Fibroblast of skin of right quadriceps (primary cell): ENCODE data around the gene ST3GAL3.

ENCODE experiments used
- DNase-seq: peaks from one replicate; pipeline ENCODE4 v3.0.0-alpha.2; 2013

The ST3GAL3 gene

DNA sequence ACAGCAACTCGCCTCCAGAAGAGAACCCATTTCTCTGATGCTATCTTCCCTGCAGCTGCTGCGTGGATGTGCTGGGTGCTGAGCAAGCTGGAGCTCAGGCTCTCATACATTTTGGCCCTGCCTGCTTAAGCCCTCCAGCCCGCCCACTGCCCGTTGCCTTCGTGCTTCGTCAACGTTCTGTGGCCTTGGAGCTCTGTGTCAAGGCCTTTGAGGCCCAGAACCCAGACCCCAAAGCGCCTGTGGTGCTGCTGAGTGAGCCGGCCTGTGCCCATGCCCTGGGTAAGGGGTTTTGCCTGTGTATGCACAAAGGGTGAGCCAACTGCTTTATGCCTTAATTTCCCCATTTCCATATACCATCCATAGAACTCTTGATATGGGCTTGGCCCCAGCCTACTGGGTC lies 263.6 kb downstream of the ST3GAL3 start:
- no peak for DNase-seq

- DNase-seq: no peak
These were observed 264.1 kb downstream of the ST3GAL3 start for GRCh38 chr1:43971336-43971980.

GRCh38 chr1:43973981-43974442 lies 266.7 kb downstream of the ST3GAL3 start:
- DNase-seq: no peak

DNA sequence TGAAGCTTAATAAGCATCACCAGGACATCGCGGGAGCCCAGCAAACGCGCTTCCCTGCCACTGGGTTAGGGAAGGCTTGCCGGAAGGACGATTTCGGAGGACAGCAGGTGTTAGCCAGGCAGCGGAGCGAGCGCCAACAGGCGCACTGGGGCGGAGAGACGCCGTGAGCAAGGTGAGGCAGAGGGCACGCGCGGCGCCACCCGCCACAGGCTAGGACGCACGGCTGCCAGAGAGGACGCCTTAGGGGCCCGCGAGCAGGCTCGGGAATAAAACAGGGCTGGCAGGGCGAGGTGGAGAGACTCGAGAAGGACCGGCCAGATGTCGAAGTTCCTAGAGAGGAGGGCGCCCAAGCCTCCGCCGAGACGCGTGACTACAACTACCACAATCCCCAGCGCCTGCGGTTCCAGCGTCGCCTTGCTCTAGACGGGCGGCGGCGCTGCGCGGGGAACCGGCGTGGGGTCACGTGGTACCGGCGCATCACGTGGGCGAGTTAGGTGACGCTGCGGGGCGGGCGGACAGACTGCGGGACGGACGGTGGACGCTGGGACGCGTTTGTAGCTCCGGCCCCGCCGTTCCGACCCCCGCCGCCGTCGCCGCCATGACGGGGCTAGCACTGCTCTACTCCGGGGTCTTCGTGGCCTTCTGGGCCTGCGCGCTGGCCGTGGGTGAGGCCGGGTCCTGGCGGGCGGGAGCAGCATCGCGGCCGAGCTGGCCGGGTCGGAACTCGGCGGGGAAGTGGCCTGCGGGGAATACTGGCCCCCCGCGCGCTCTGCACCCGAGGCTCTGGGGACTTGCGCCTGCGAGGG lies 267.3 kb downstream of the ST3GAL3 start, which contains the start of gene ATP6V0B:
ATP6V0B (plus strand) TSS at position 518 of the 806 bp plus-strand sequence; CDS start at position 599, 81 bp downstream.
- DNase-seq: peak; percentile 91

- DNase-seq: no peak
These were observed 268.1 kb downstream of the ST3GAL3 start for GRCh38 chr1:43975249-43975961.

GRCh38 chr1:43976045-43976444 lies 268.7 kb downstream of the ST3GAL3 start:
- DNase-seq: no peak

- DNase-seq: no peak
These were observed 269.6 kb downstream of the ST3GAL3 start for GRCh38 chr1:43976890-43977289.

GRCh38 chr1:43977376-43978263 lies 270.3 kb downstream of the ST3GAL3 start:
- DNase-seq: no peak

GRCh38 chr1:43978264-43978550 lies 270.9 kb downstream of the ST3GAL3 start:
- DNase-seq: no peak

GRCh38 chr1:43978551-43979260 lies 271.4 kb downstream of the ST3GAL3 start, which contains the start of gene B4GALT2:
Gene B4GALT2, plus strand, starts transcription at chr1:43979210. Its CDS starts 1,951 bp downstream, at chr1:43981161.
- no peak for DNase-seq

GRCh38 chr1:43979261-43979527 lies 271.9 kb downstream of the ST3GAL3 start:
- DNase-seq: no peak

- peak; percentile 64 for DNase-seq
These were observed 272.4 kb downstream of the ST3GAL3 start for GRCh38 chr1:43979528-43980254.

DNA sequence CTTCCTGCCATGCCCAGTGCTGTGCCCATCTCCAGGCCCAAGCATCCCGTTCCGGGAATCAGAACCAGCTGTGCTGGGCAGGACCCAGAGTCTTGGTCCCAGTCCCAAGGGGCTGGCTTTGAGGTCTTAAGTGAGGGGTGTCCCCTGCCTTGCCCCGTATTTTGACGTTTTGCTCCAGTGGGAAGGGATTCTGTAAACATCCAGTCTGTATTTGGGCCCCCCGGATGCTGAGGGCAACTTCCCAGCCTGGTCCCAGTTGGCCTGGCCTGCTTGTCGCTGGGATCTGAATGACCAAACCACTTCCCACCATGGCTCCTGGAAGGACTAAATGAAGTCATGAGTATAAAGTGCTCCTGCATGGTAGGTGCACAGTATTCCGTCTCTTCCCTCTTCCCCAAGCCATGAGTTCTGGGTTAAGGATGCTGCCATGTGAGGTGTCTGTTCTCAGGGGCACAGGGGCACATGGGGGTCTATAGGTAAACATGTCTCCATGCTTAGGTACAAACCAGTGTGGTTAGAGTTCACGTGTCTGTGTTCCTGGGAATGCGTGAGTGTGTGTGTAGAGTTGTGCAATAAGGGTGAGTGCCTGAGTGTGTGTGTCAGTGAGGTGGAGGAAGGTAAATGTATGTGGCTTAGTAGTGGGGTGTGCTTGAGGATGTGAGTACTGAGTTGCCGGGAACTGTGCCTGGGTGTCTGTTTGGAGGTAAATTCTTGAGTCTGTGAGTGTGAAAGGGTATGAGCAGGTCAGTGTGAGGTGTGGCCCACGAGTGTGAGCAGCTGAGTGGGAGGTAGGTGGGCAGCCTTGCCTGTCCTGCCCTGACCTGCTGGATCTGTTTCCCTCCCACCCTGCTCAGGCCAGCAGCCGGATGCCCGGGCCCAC lies 273.2 kb downstream of the ST3GAL3 start:
- peak; percentile 49 for DNase-seq
